RCC 7860 (cell line): ENCODE measurements around the gene AHCYL2.
"Not testable (repeated sequence)": the region's sequence is repeated elsewhere in the genome, so short reads cannot be mapped to it uniquely, and the experiment has no call there.

ENCODE experiments used
- DNase-seq: peaks from one replicate; pipeline ENCODE4 v3.0.0-alpha.2; 2015; ENCODE audit warnings: low spot score
- FAIRE-seq: peaks from 2 replicates; lab custom pipeline; 2012; peaks lifted over from hg19 to GRCh38; lab: Jason Lieb, UNC

The AHCYL2 gene

DNA sequence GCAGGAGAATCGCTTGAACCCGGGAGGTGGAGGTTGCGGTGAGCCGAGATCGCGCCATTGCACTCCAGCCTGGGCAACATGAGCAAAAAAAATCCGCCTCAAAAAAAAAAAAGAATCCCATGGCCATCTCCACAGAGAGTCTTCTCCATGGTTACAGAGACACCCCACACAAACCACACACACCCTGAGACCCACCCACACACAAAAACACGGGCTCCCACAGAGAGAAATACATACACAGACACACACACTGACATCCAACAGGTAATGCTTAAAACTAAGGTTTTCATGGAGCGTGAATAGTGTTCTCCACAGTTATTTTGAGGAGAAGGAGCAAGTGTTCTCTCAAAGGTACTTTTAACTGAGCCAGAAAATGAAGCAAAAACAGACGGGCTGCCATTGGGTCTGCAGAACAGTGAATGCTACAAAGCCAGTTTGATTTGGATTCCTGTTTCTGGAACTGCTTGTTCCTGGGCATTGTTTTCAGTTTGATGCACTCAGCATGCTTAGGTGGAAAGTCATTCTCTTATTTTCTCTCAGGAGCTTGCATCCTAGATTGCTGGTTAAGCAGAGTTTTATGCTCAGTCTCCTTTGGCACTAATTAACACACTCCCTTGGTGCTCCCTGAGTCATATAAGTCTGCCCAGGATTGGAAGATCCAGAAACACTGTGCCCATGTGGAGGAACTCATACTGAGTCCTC lies 15.4 kb downstream of the AHCYL2 start:
- FAIRE-seq (no peak), DNase-seq (no peak)

- FAIRE-seq, result no peak
- no peak for DNase-seq
Observed at GRCh38 chr7:129244220-129244619, 19.4 kb downstream of the AHCYL2 start.

GRCh38 chr7:129245533-129245932 lies 20.7 kb downstream of the AHCYL2 start:
- FAIRE-seq (no peak), DNase-seq (no peak)

- FAIRE-seq (no peak), DNase-seq (no peak)
Observed at GRCh38 chr7:129247087-129247486, 22.3 kb downstream of the AHCYL2 start.

DNA sequence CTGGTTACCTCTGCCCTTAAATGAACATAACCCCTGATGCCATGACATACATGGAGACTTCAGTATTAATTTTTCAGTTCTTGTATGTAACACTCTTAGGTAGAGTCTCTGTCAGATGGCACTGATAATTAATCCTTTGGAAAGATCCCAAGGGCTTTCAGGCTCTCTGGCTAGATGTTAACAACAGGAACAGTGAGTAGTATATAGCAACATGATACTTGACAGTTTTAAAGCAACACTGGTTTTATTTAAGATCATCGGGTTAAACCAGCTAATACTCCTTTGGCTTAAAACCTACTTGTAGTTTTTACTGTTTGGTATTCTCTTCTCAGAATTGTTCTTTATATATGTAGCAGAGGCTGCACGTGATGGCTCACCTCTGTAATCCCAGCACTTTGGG lies 27.3 kb downstream of the AHCYL2 start:
- DNase-seq, result no peak
- FAIRE-seq, result no peak

GRCh38 chr7:129252603-129253002 lies 27.8 kb downstream of the AHCYL2 start:
- not testable (repeated sequence) for DNase-seq, FAIRE-seq

DNA sequence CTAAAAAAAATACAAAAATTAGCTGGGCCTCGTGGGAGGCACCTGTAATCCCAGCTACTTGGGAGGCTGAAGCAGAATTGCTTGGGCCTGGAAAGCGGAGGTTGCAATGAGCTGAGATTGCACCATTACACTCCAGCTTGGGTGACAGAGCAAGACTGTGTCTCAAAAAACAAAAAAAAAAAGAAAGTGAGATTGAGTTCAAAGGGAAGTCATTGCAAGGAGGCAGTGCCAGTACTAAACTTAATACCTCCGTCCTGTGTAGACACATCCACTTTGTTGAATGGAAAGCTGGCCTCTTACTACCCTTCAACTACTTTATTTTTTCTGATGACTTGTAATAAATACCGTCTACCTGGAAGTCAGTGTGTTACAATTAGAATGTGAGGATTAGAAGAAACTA lies 31.0 kb downstream of the AHCYL2 start:
- no peak for FAIRE-seq
- no peak for DNase-seq

DNA sequence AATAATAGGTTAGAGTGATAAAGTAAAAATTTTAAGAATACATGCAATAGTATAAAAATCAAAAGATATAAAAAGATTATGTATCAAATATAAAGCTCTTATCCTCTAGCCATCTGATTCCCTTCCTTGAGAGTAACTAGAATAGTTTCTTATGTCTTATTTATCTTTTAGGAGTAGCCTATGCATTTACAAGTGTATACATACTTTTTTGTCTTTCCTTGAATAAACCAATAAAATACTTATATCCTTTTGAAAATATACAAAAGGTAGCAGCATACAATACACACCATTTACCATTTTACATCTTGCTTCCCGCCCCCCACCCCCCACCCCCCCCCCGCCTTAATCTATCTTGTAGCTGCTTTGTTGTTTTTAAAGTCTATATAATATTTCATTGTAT lies 31.4 kb downstream of the AHCYL2 start:
- FAIRE-seq, result no peak
- no peak for DNase-seq

DNA sequence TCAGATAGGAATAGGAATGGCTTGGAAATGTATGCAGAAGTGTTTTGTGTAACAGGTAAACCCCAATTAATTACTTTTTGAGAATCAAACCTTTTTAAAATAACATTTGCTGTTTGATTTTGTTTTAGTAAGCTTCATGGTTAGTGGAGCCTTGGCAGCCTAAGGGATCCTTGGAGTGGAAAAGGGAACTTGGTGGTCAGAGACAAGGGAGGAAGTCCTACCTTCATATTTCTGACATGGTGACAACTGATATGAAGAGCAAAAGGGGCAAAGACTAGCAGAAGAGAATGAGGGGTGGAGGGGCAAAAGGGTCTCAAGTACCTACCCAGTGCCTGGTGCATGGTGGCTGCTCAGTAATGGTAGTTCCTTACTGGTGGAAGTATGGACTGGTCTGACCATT lies 32.3 kb downstream of the AHCYL2 start:
- FAIRE-seq, result no peak
- no peak for DNase-seq

- no peak for FAIRE-seq
- no peak for DNase-seq
Observed at GRCh38 chr7:129258649-129259389, 34.0 kb downstream of the AHCYL2 start.

DNA sequence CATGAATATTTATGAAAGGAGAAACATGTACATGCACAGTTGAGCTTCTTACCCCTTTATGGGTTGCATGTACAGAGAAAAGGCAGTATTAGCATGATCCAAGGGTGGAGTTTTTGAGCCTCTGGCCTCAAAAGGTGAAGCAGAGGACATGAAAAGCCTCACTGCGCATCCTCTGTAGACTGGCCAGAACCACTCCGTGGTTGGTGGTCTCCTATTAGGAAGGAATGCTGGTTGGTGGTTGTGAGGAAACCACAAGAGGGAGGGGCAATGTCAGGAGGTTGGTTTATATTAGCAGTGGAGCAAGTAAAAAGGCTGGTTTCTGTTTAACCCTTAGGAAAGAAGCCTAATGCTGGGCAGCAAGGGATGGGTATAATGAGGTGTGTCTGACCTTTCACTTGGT lies 37.5 kb downstream of the AHCYL2 start:
- DNase-seq (no peak), FAIRE-seq (no peak)

GRCh38 chr7:129263168-129263567 lies 38.3 kb downstream of the AHCYL2 start:
- FAIRE-seq (no peak), DNase-seq (no peak)

DNA sequence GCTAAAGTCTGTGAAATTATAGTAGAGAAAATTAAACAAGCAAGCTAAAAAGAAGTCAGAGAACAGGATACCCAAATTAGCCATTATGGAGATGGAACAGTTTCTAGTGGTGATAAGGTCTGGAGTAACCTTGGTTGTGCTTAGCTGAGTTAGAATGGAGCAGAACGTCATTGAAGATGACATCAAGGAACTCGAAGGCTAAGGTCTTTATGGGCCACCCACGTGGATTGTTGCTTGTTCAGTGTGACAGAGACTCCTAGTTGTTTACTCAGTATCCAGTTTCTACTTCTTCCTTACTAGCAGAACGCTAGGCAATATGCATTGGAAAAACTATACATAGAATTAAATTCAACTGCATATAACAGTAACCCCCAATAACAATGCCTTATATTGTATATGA lies 39.7 kb downstream of the AHCYL2 start:
- FAIRE-seq, result no peak

DNA sequence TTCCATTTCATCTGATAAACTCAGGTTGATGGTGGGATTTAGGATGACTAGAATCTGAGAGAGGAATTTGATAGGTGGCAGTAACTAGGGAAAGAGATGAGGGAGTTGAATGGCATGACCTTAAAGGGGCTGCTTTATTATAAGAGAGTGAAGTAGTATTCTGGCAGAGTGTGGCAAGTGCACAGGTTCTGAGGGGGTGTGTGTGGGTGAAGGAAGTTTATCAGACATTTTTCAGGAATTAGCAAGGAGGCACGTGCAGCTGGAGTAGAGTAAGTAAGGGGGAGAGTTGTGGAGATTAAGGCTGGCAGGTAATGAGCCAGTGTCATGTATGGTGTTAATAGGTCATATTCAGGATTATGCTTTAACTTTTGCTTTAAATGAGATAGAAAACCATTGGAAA lies 40.5 kb downstream of the AHCYL2 start:
- no peak for FAIRE-seq

More for the DNA sequence above, 39.7 kb downstream of the AHCYL2 start:
- no peak for DNase-seq

GRCh38 chr7:129266181-129266580 lies 41.4 kb downstream of the AHCYL2 start:
- DNase-seq (no peak), FAIRE-seq (no peak)

More for the DNA sequence above, 40.5 kb downstream of the AHCYL2 start:
- no peak for DNase-seq

DNA sequence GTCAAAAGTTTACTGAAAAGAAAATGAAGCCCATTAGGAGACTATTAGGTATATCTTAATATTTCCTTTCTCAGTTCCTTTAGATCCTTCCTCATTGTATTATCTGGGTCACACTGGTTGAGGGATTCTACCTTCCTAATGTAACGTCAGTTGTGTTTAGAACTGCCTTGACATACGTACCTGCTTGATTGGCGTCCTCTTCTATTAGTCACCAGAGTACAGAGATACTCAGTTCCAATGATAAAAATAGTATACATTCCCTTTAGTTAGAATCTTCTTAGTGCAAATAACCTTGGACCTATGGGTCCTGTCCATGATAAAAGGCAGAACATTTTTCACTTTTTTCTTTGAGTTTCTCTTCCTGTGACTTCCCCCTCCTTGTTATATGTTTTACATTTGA lies 45.2 kb downstream of the AHCYL2 start:
- no peak for FAIRE-seq

GRCh38 chr7:129271500-129272355 lies 46.9 kb downstream of the AHCYL2 start:
- DNase-seq (no peak), FAIRE-seq (peak; percentile 62)

More for the DNA sequence above, 45.2 kb downstream of the AHCYL2 start:
- DNase-seq, result no peak

GRCh38 chr7:129273936-129274335 lies 49.1 kb downstream of the AHCYL2 start:
- DNase-seq, result no peak
- FAIRE-seq, result no peak

DNA sequence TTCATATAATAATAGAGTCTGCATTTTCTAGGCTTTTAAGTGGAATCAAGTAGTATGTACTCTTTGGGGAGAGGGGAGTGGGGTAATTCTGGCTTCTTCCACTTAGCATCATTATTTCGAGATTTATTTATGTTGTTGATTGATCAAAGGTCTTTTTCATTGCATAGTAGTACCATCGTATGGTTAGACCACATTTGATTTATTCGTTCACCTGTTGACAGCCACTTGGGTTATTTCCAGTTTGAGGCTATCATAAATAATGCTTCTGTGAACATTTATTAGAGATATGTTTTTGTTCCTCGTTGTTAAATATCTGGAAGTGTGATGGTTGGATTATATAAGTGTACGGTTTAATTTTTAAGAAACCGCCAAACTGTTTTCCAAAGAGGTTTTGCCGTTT lies 52.8 kb downstream of the AHCYL2 start:
- no peak for FAIRE-seq

GRCh38 chr7:129278688-129279087 lies 53.9 kb downstream of the AHCYL2 start:
- DNase-seq (no peak), FAIRE-seq (no peak)

More for the DNA sequence above, 52.8 kb downstream of the AHCYL2 start:
- DNase-seq, result no peak

- peak; percentile 44 for DNase-seq
- FAIRE-seq, result no peak
Observed at GRCh38 chr7:129279757-129280156, 54.9 kb downstream of the AHCYL2 start.
